Choroid plexus epithelial cell (primary cell): ENCODE measurements around the gene FOXS1.
A peak's percentile ranks its signal among the peaks of the same experiment; 100 is the strongest.
"Not testable (repeated sequence)": the region's sequence is repeated elsewhere in the genome, so short reads cannot be mapped to it uniquely, and the experiment has no call there.

Experiments
- DNase-seq: peaks from one replicate; pipeline ENCODE4 v3.0.0-alpha.2; 2010; ENCODE audit warnings: low read depth
- H3K4me3 ChIP-seq: 2 replicates; pipeline ENCODE4 v1.5.1; 2011; ENCODE audit warnings: low read depth, mild to moderate bottlenecking, control low read depth, low read length, moderate library complexity
- TF ChIP-seq, protein P1 (sequence below): conservative IDR thresholded peaks from 2 replicates; pipeline ENCODE4 v1.5.1; 2011; ENCODE audit warnings: low read depth, mild to moderate bottlenecking, control low read depth, inconsistent platforms, low read length, moderate library complexity

The FOXS1 gene

DNA sequence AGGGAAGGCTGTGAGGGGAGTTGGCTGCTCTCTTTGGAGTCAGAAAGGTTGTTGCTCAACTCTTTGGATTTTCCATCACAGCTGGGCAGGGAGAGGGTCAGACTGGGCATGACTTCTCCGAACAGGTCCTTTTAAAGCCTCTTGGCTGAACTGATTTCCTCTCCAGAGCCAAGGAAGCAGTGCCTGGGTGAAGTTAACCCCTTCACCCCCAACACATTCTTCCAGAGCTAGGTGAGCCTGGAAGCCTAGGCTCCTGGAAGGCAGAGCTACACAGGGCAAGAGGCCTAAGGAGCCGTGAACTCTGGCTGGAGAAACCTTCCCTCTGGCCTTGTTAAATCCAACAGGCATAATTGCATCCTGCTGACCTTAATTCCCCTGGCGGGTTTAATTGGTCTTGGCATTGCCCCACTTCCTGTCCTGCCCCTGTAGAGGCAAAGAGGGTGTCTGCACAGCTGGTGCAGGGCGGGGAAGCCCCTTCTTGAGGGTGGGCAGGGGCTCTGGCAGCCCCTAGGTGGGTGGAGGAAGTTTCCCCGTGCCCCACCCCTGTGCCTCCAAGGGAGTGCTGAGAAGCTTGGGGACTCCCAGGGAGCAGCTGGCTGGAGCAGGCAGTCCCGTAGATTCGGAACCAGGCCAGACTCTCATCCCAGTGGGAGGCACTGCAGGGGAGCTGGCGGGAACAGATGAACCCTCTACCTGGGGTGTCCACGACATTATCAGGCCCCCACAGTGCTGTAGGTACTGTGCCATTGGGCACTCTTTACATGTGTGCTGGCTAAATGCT, 29.8 kb downstream of the FOXS1 start:
- DNase-seq, result no peak
- H3K4me3 ChIP-seq, result no peak overlapping the region
- TF ChIP-seq, protein P1, sequence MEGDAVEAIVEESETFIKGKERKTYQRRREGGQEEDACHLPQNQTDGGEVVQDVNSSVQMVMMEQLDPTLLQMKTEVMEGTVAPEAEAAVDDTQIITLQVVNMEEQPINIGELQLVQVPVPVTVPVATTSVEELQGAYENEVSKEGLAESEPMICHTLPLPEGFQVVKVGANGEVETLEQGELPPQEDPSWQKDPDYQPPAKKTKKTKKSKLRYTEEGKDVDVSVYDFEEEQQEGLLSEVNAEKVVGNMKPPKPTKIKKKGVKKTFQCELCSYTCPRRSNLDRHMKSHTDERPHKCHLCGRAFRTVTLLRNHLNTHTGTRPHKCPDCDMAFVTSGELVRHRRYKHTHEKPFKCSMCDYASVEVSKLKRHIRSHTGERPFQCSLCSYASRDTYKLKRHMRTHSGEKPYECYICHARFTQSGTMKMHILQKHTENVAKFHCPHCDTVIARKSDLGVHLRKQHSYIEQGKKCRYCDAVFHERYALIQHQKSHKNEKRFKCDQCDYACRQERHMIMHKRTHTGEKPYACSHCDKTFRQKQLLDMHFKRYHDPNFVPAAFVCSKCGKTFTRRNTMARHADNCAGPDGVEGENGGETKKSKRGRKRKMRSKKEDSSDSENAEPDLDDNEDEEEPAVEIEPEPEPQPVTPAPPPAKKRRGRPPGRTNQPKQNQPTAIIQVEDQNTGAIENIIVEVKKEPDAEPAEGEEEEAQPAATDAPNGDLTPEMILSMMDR, result no peak

DNA sequence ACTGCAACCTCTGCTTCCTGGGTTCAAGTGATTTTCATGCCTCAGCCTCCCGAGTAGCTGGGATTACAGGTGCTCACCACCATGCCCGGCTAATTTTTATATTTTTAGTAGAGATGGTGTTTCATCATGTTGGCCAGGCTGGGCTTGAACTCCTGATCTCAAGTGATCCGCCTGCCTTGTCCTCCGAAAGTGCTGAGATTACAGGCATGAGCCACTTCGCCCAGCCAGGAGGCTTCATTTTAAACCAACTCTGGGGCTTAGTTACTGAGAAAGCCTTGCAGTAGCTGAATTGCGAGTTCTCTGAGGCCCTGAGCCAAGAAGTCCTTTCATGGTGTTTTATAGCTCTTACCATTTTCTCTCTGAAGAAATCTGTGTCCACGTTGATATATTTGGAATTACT, 31.3 kb downstream of the FOXS1 start:
- not testable (repeated sequence) for H3K4me3 ChIP-seq, DNase-seq

DNA sequence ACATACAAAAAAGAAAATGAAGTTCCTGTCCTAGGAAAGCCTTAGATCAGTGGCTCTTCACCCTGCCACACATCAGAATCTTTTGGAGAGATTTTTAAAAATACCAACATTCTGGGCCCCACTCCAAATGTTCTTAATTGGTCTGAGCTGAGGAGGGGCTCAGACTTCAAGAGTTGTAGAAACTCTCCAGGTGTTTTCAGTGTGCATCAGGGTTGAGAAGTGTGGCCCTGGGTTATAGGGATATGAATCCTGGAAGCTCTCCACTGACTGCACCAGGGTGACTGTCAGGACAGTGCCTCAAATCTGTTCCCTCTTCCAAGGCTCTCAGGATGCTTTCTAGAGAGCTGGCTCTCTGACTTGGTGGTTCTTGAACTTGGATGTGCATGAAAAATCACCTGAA, 31.8 kb downstream of the FOXS1 start:
- DNase-seq, result no peak
- TF ChIP-seq, protein P1, result no peak
- no peak overlapping the region for H3K4me3 ChIP-seq

DNA sequence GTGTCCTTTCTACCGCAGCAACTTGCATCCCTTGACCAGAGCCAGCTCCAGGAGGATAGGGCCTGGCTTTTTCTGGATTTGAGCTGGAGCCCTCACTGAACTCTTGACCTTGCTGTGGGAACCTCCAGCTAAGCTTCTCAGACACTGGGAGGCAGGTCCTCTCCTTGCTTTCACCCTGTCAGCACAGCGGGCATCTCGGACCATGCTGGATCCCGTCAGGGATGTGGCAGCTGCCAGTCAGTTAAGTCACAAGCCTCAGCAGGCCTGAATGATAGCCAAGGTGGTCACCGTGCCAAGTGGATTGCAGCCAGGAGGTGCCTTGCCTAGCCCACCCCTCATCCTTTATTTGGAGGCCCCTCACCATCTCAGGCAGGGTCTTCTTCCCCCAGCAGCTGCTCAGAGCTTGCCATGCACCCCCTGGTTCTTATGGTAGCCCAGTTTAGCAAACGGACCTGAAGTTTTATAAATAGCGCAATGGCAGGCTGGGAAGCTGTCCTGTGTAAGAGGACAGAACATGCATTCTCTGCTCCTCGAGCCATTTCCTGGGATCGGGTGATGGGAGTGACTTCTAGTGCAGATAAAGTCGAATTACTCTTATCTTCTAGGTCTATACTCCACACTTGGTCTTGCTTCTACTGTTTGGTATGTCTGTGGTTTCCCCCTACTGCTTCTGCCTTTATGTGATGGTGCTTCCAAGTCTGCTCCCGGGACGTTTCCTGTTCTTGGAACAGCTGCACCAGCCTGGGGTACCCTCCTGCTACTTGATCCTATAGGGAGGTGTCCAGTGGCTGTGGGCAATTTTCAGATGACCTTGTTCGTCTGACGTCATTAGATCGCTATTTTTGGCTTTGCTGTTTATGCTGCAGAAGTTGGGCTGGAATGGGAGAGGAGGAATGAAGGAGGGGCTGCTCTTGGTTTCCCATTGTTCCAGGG, 33.3 kb downstream of the FOXS1 start:
- peak; percentile 80 for DNase-seq
- no peak overlapping the region for H3K4me3 ChIP-seq
- TF ChIP-seq, protein P1, result no peak

DNA sequence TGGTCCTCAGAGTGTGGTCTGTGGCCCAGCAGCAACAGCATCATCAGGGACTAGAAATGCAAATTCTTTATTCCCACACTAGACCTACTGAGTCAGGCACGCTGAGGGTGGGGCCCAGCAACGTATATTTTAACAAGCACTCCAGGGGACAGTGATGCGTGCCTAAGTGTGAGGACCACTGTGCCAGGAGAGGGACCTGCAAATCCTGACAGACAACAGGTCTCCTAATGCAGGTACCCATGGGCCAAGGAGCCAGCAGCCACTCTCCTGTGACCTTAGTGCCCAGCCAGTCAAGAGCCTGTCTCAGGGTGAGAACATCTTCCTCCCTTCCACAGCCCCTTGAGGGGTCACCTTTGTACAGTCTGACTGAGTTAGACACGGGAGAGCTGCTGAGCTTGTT, 34.2 kb downstream of the FOXS1 start:
- no peak for DNase-seq
- TF ChIP-seq, protein P1, result no peak

DNA sequence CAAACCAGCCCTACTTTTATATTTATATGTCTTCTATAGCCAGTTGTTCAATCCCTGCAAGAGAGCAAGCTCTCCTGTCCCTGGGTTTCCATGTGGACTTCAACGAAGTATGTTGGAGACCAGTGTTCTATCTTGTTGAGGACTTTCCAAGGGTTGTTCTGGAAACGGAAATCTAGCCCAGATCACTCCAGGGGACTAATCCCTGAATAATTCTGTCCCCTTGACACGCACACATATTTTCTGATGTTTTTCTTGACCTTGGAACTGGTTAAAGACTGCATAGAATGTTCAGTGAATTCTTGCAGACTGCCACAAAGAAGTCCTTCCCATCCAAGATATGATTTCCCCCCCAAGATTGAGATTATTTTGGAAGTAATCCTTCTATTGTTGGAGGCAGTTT, 35.7 kb downstream of the FOXS1 start:
- DNase-seq, result peak; percentile 23
- no peak overlapping the region for H3K4me3 ChIP-seq
- TF ChIP-seq, protein P1, result no peak

More for the DNA sequence above, 34.2 kb downstream of the FOXS1 start:
- H3K4me3 ChIP-seq, result no peak overlapping the region

DNA sequence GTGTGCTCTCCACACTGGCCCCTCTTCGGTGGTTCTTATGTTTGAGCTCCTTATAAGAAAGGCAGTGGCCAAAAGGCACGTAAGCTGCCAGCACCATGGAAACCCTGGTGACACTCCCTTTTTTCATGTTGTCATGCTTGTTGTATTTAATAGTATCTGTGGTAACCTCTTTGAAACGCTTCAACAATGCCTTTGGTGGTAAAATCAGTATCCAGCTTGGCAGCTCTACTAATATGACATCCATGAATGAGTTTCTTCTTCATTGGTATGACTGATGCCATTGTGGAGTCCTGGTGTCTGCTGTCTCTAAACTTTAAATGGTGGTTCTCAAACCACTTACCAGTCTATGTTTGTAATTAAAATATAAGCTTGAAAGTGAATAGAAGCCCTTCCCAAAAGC, 36.9 kb downstream of the FOXS1 start:
- TF ChIP-seq, protein P1, result no peak
- no peak overlapping the region for H3K4me3 ChIP-seq
- no peak for DNase-seq
